ENCODE measurements around the gene CLBA1. TPM values are rescaled to one million over a fixed set of nuclear protein-coding genes. Genes with fewer than 3 reads are reported as not detected.
"Not testable (repeated sequence)": the region's sequence is repeated elsewhere in the genome, so short reads cannot be mapped to it uniquely, and the experiment has no call there.

The CLBA1 gene
- total RNA-seq, 2 experiments from 2014 or later, result 0.47 to 0.67 TPM

GRCh38 chr14:105023791-105024480 lies 38.3 kb downstream of the CLBA1 start:
- peak overlapping the region; percentile 34 for H3K27ac Mint-ChIP-seq
- no peak overlapping the region for H3K4me3 Mint-ChIP-seq
- ATAC-seq (no peak), DNase-seq (no peak)
- intact Hi-C loops (cut with micrococcal nuclease), result no loop called here
- H3K9me3 Mint-ChIP-seq, result no peaks in the 10 kb centered on the region
- CTCF ChIA-PET, result interaction anchor here (5.9 to 6.0 kb wide), 2 partner anchors 21 kb away, joined by 42 to 51 read pairs; no protein-coding TSS in a partner anchor
- no peaks in the 10 kb centered on the region for H3K27me3 Mint-ChIP-seq
- POLR2A ChIA-PET, result no interaction called here
- H3K36me3 Mint-ChIP-seq (ENCODE audit: low read depth), result peaks cover 19% of the 10 kb centered on the region
- H3K4me1 Mint-ChIP-seq (ENCODE audit: low read depth), result peaks cover 53% of the 10 kb centered on the region
- no peak for TF ChIP-seq CTCF (IDR thresholded peaks at IDR 0.05)

GRCh38 chr14:105025429-105025828 lies 39.8 kb downstream of the CLBA1 start:
- intact Hi-C loops (cut with micrococcal nuclease), result no loop called here
- Mint-ChIP-seq H3K4me1 (ENCODE audit: low read depth) (peaks cover 45% of the 10 kb centered on the region), H3K9me3 (no peaks in the 10 kb centered on the region), H3K4me3 (no peak overlapping the region), H3K27ac (peak overlapping the region; percentile 85), H3K36me3 (ENCODE audit: low read depth) (peaks cover 5% of the 10 kb centered on the region), H3K27me3 (no peaks in the 10 kb centered on the region)
- DNase-seq (no peak), ATAC-seq (no peak)
- ChIA-PET POLR2A (interaction anchor here (1.2 to 1.8 kb wide), 4 partner anchors 11 to 21 kb away, joined by 3 to 5 read pairs (median 4); no protein-coding TSS in a partner anchor), CTCF (interaction anchor here (1.2 to 6.0 kb wide), 4 partner anchors 20 to 51 kb away, joined by 3 to 51 read pairs (median 4); no protein-coding TSS in a partner anchor)
- no peak for TF ChIP-seq CTCF (IDR thresholded peaks at IDR 0.05)

GRCh38 chr14:105026033-105026785 lies 40.6 kb downstream of the CLBA1 start:
- H3K27me3 Mint-ChIP-seq, result no peaks in the 10 kb centered on the region
- peaks cover 45% of the 10 kb centered on the region for H3K4me1 Mint-ChIP-seq (ENCODE audit: low read depth)
- H3K9me3 Mint-ChIP-seq, result no peaks in the 10 kb centered on the region
- H3K36me3 Mint-ChIP-seq (ENCODE audit: low read depth), result peaks cover 5% of the 10 kb centered on the region
- ChIA-PET CTCF (interaction anchor here (0.6 to 6.0 kb wide), 3 partner anchors 19 to 92 kb away, joined by 3 to 51 read pairs (median 5); no protein-coding TSS in a partner anchor), POLR2A (interaction anchor here (0.7 to 1.8 kb wide), 5 partner anchors 8 to 72 kb away, joined by 3 to 5 read pairs (median 3); no protein-coding TSS in a partner anchor)
- no peak overlapping the region for H3K4me3 Mint-ChIP-seq
- peak overlapping the region; percentile 85 for H3K27ac Mint-ChIP-seq
- intact Hi-C loops (cut with micrococcal nuclease), result no loop called here
- TF ChIP-seq CTCF (IDR thresholded peaks at IDR 0.05), result no peak
- DNase-seq, result peak; percentile 42
- ATAC-seq, result peak; percentile 13

- Mint-ChIP-seq H3K27me3 (no peaks in the 10 kb centered on the region), H3K27ac (peak overlapping the region; percentile 72), H3K9me3 (no peaks in the 10 kb centered on the region), H3K4me3 (no peak overlapping the region), H3K36me3 (ENCODE audit: low read depth) (no peaks in the 10 kb centered on the region), H3K4me1 (ENCODE audit: low read depth) (peaks cover 41% of the 10 kb centered on the region)
- ATAC-seq (no peak), DNase-seq (no peak)
- intact Hi-C loops (cut with micrococcal nuclease), result no loop called here
- CTCF ChIA-PET, result interaction anchor here (1.2 to 6.0 kb wide), 4 partner anchors 12 to 45 kb away, joined by 3 to 51 read pairs (median 4); no protein-coding TSS in a partner anchor
- TF ChIP-seq CTCF (IDR thresholded peaks at IDR 0.05), result no peak
- POLR2A ChIA-PET, result interaction anchor here (1.0 to 1.8 kb wide), 3 partner anchors 9 to 17 kb away, joined by 3 to 5 read pairs (median 4); no protein-coding TSS in a partner anchor
These were observed 41.4 kb downstream of the CLBA1 start for GRCh38 chr14:105026802-105027563.

- H3K4me1 Mint-ChIP-seq (ENCODE audit: low read depth), result peaks cover 38% of the 10 kb centered on the region
- peak overlapping the region; percentile 67 for H3K27ac Mint-ChIP-seq
- H3K36me3 Mint-ChIP-seq (ENCODE audit: low read depth); intact Hi-C loops (cut with micrococcal nuclease); DNase-seq; H3K9me3 Mint-ChIP-seq; ATAC-seq; H3K27me3 Mint-ChIP-seq; H3K4me3 Mint-ChIP-seq: not testable (repeated sequence)
- ChIA-PET POLR2A (interaction anchor here (1.0 kb wide), 1 partner anchor 9 kb away, joined by 3 read pairs; no protein-coding TSS in a partner anchor), CTCF (interaction anchor here (1.2 to 6.0 kb wide), 4 partner anchors 11 to 25 kb away, joined by 3 to 51 read pairs (median 4); no protein-coding TSS in a partner anchor)
These were observed 42.1 kb downstream of the CLBA1 start for GRCh38 chr14:105027718-105028117.

Data from activated CD8-positive, alpha-beta T cell treated with anti-CD3 and anti-CD28 coated beads for 36 hours (primary cell).